NB4 (cell line): ENCODE results near the gene ARHGEF25.
"Not testable (repeated sequence)": the region's sequence is repeated elsewhere in the genome, so short reads cannot be mapped to it uniquely, and the experiment has no call there.

Experiments used
- DNase-seq: peaks from one replicate; pipeline ENCODE4 v3.0.0; 2010; ENCODE audit warnings: low read depth
- H3K4me3 ChIP-seq: one replicate; pipeline ENCODE4 v1.5.1; 2011; ENCODE audit warnings: mild to moderate bottlenecking, low read depth, low read length, moderate library complexity
- MYC ChIP-seq: IDR thresholded peaks from 2 replicates; pipeline ENCODE4 v1.6.1; 2011; ENCODE audit warnings: low read depth, low read length
- POLR2A ChIP-seq: IDR thresholded peaks from 2 replicates; pipeline ENCODE4 v1.6.1; 2011; ENCODE audit warnings: mild to moderate bottlenecking; ENCODE audit not compliant: insufficient read length; ENCODE audit errors: extremely low read depth
- TF ChIP-seq, protein P1 (sequence below): IDR thresholded peaks from 2 replicates; pipeline ENCODE4 v1.6.1; 2011; ENCODE audit warnings: low read depth, low read length
- TF ChIP-seq, protein P2 (sequence below): IDR thresholded peaks from one replicate; pipeline ENCODE4 v1.5.1; 2012; ENCODE audit warnings: low read depth, low read length

ARHGEF25 gene

DNA sequence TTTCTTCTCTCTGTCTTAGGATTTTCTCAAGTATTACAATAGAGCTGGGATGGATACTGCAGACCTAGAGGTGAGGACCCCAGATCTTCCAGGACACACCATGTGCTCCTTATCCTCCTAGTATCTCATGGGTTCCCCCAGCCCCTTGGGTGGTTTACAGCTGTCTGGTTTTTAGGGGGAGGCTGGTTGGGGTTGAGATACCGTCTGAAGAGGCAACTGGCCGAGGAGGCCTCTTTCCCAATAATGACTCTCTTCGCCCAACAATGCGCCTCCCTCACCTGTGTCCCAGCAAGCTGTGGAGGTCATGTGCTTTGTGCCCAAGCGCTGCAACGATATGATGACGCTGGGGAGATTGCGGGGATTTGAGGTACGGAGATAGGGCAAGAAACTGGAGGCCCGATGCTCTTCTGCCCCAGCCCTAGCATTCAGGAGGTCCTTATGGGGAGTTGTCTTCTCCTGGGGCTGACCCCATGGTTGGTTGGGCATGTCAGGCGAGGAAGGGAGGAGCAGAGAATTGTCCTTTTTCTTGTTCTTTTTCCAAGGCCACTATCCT, 3.8 kb downstream of the ARHGEF25 start:
- H3K4me3 ChIP-seq: no peak overlapping the region
- TF ChIP-seq, protein P1, sequence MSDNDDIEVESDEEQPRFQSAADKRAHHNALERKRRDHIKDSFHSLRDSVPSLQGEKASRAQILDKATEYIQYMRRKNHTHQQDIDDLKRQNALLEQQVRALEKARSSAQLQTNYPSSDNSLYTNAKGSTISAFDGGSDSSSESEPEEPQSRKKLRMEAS: no peak
- TF ChIP-seq MYC (no peak), POLR2A (no peak)
- TF ChIP-seq, protein P2, sequence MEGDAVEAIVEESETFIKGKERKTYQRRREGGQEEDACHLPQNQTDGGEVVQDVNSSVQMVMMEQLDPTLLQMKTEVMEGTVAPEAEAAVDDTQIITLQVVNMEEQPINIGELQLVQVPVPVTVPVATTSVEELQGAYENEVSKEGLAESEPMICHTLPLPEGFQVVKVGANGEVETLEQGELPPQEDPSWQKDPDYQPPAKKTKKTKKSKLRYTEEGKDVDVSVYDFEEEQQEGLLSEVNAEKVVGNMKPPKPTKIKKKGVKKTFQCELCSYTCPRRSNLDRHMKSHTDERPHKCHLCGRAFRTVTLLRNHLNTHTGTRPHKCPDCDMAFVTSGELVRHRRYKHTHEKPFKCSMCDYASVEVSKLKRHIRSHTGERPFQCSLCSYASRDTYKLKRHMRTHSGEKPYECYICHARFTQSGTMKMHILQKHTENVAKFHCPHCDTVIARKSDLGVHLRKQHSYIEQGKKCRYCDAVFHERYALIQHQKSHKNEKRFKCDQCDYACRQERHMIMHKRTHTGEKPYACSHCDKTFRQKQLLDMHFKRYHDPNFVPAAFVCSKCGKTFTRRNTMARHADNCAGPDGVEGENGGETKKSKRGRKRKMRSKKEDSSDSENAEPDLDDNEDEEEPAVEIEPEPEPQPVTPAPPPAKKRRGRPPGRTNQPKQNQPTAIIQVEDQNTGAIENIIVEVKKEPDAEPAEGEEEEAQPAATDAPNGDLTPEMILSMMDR: no peak
- DNase-seq: no peak

DNA sequence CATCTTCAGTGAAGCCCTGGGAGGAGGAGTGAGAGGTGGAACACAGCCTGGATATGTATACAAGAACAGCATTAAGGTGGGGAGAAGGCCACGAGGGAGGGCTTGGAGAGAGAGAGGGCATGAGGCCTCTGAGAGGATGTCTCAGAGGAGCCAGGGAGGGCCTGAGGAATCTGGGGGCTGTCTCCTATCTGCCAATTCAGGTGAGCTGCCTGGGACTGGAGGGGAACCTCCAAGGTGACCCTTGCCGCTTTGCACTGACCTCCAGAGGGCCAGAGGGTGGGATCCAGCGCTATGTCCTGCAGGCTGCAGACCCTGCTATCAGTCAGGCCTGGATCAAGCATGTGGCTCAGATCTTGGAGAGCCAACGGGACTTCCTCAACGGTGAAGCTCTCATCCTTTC, 4.4 kb downstream of the ARHGEF25 start:
- H3K4me3 ChIP-seq: no peak overlapping the region
- TF ChIP-seq POLR2A (no peak), MYC (no peak)
- TF ChIP-seq, protein P2: no peak
- TF ChIP-seq, protein P1: no peak

GRCh38 chr12:57616383-57617101, 5.3 kb downstream of the ARHGEF25 start:
- no peak for DNase-seq

More for the DNA sequence above, 4.4 kb downstream of the ARHGEF25 start:
- DNase-seq: no peak

GRCh38 chr12:57617942-57618341, 6.7 kb downstream of the ARHGEF25 start:
- no peak for TF ChIP-seq MYC
- DNase-seq: no peak
- H3K4me3 ChIP-seq: no peak overlapping the region

More at GRCh38 chr12:57616383-57617101, 5.3 kb downstream of the ARHGEF25 start:
- no peak for TF ChIP-seq MYC
- TF ChIP-seq POLR2A: no peak
- TF ChIP-seq, protein P2: no peak
- TF ChIP-seq, protein P1: no peak
- no peak overlapping the region for H3K4me3 ChIP-seq

- not testable (repeated sequence) for DNase-seq, H3K4me3 ChIP-seq
Observed at GRCh38 chr12:57618431-57618830, 7.2 kb downstream of the ARHGEF25 start.

DNA sequence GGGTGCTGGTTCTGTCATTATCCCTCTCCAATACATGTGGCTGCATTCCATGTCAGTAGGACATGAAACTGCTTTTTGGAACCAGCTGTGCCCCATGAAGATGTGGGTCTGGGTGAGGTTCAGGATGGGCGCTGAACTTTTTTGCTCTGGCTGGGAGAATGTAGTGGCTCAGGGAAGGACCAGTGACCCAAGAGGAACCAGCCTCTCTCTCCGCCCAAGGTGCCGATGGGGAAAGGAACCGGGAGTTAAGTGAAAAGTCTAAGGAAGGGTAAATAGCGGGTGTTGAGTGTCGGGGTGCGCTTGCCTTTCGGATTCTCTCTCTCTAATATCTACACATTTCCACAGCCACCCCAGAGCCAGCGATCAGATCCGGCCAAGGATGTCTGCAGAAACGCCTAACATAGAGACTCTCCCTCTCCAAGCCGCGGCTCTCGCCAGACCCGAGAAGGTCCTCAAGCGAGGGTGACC, 7.8 kb downstream of the ARHGEF25 start:
- H3K4me3 ChIP-seq: no peak overlapping the region
- DNase-seq: no peak
- TF ChIP-seq, protein P1: no peak
- TF ChIP-seq, protein P2: no peak
- TF ChIP-seq POLR2A: no peak
- TF ChIP-seq MYC: no peak
